Suprapubic skin (tissue), 4 donors: ENCODE data around the gene C1QL4. TPM values are rescaled to one million over a fixed set of nuclear protein-coding genes. Genes with fewer than 3 reads are reported as not detected.
"Not testable (repeated sequence)": the region's sequence is repeated elsewhere in the genome, so short reads cannot be mapped to it uniquely, and the experiment has no call there.

Experiments used
- DNase-seq, 2 donors: peaks; one replicate each; pipeline ENCODE4 v3.0.0-alpha.2; 2019; ENCODE audit warnings: low spot score in 2 of 2
- H3K27ac ChIP-seq: fragments of 200-600 bp; sonication (generic); one replicate; pipeline ENCODE4 v1.5.1; 2019
- H3K27me3 ChIP-seq: fragments of 200-600 bp; sonication (generic); one replicate; pipeline ENCODE4 v1.5.1; 2019
- H3K36me3 ChIP-seq: fragments of 200-600 bp; sonication (generic); one replicate; pipeline ENCODE4 v1.5.1; 2019
- H3K4me1 ChIP-seq: fragments of 200-600 bp; sonication (generic); one replicate; pipeline ENCODE4 v1.5.1; 2019
- H3K4me3 ChIP-seq: fragments of 200-600 bp; sonication (generic); one replicate; pipeline ENCODE4 v1.5.1; 2019; ENCODE audit warnings: mild to moderate bottlenecking
- H3K9me3 ChIP-seq: fragments of 200-600 bp; sonication (generic); one replicate; pipeline ENCODE4 v1.5.1; 2019
- EP300 ChIP-seq: sonication (generic); formaldehyde crosslinking; IDR thresholded peaks from one replicate; pipeline ENCODE4 v1.6.1; 2017; ENCODE audit warnings: antibody characterized with exemption
- POLR2A ChIP-seq, 2 donors: fragments of 450-650 bp; IDR thresholded peaks; one replicate each; pipeline ENCODE4 v1.6.1; 2017; ENCODE audit warnings: antibody characterized with exemption in 2 of 2, mild to moderate bottlenecking in 2 of 2, moderate library complexity in 2 of 2
- POLR2AphosphoS5 ChIP-seq, 3 donors: sonication (generic); formaldehyde crosslinking; IDR thresholded peaks; one replicate each; pipeline ENCODE4 v1.6.1; 2017; ENCODE audit warnings: antibody characterized with exemption in 3 of 3
- WGBS: methylation state at CpG from one replicate; pipeline ENCODE4 v1.1.5; 2018; 5-methylcytosine and 5-hydroxymethylcytosine counted together
- total RNA-seq, 4 donors: library from RNA; depleted of rRNA; stranded (reverse); fragments of >200 nt; gene quantifications; one replicate each; pipeline ENCODE4 v1.1.0, GENCODE V29; 2016
- TF ChIP-seq, protein P1 (sequence below), 2 donors: fragments of 200-600 bp in 1 of 2; fragments of 450-650 bp in 1 of 2; sonication (generic) in 1 of 2; IDR thresholded peaks; one replicate each; pipeline ENCODE4 v1.5.1; 2016 to 2019; ENCODE audit warnings: antibody characterized with exemption in 2 of 2, mild to moderate bottlenecking in 1 of 2, moderate library complexity in 1 of 2

C1QL4 gene
- total RNA-seq, 4 donors from 2014 or later = 0.73 to 1.2 (median 1.1) TPM; not detected in 1

GRCh38 chr12:49327368-49327767 is 9.6 kb downstream of the C1QL4 start:
- no peak overlapping the region for H3K27ac ChIP-seq
- no peak overlapping the region for H3K4me3 ChIP-seq
- H3K36me3 ChIP-seq = no peaks in the 10 kb centered on the region
- H3K27me3 ChIP-seq = no peaks in the 10 kb centered on the region
- H3K9me3 ChIP-seq = no peaks in the 10 kb centered on the region
- H3K4me1 ChIP-seq = peaks cover 27% of the 10 kb centered on the region
- TF ChIP-seq POLR2A (IDR thresholded peaks at IDR 0.05) (no peak), EP300 (no peak), POLR2AphosphoS5 (IDR thresholded peaks at IDR 0.05) (no peak)
- TF ChIP-seq, protein P1, sequence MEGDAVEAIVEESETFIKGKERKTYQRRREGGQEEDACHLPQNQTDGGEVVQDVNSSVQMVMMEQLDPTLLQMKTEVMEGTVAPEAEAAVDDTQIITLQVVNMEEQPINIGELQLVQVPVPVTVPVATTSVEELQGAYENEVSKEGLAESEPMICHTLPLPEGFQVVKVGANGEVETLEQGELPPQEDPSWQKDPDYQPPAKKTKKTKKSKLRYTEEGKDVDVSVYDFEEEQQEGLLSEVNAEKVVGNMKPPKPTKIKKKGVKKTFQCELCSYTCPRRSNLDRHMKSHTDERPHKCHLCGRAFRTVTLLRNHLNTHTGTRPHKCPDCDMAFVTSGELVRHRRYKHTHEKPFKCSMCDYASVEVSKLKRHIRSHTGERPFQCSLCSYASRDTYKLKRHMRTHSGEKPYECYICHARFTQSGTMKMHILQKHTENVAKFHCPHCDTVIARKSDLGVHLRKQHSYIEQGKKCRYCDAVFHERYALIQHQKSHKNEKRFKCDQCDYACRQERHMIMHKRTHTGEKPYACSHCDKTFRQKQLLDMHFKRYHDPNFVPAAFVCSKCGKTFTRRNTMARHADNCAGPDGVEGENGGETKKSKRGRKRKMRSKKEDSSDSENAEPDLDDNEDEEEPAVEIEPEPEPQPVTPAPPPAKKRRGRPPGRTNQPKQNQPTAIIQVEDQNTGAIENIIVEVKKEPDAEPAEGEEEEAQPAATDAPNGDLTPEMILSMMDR (IDR thresholded peaks at IDR 0.05) = no peak
- DNase-seq = peak; percentile 9 to 26

- H3K27ac ChIP-seq = no peak overlapping the region
- H3K9me3 ChIP-seq = no peaks in the 10 kb centered on the region
- DNase-seq = no peak
- TF ChIP-seq, protein P1 (IDR thresholded peaks at IDR 0.05) = no peak
- TF ChIP-seq POLR2AphosphoS5 (IDR thresholded peaks at IDR 0.05) = no peak
- no peak for TF ChIP-seq EP300
- TF ChIP-seq POLR2A (IDR thresholded peaks at IDR 0.05) = no peak
- peaks cover 16% of the 10 kb centered on the region for H3K4me1 ChIP-seq
- no peak overlapping the region for H3K4me3 ChIP-seq
- H3K27me3 ChIP-seq = no peaks in the 10 kb centered on the region
- H3K36me3 ChIP-seq = no peaks in the 10 kb centered on the region
- WGBS = 85% methylated on average over 2 of the region's 6 CpGs
Measured at GRCh38 chr12:49325606-49326005, 11.4 kb downstream of the C1QL4 start.

DNA sequence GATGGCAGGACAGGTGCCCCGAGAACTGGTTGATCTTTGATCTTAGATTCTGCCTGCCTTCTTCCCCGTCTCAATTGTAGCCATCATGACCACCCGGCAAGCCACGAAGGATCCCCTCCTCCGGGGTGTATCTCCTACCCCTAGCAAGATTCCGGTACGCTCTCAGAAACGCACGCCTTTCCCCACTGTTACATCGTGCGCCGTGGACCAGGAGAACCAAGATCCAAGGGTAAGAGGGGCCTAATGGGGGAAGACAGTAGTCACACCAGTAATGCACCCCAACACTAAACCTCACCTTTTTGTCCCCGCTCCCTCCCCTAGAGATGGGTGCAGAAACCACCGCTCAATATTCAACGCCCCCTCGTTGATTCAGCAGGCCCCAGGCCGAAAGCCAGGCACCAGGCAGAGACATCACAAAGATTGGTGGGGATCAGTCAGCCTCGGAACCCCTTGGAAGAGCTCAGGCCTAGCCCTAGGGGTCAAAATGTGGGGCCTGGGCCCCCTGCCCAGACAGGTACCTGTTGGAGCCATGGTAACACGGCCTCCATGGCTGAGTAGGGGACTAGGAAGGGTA is 13.4 kb downstream of the C1QL4 start:
- no peak overlapping the region for H3K27ac ChIP-seq
- no peak for DNase-seq

GRCh38 chr12:49322708-49323523 is 14.1 kb downstream of the C1QL4 start, which contains the start of gene TROAP:
Gene TROAP (plus strand): TSS chr12:49323255. CDS start chr12:49323609, 354 bp downstream.
- Histone ChIP-seq H3K36me3 (no peaks in the 10 kb centered on the region), H3K4me3 (peak within 1 kb of the TSS; percentile 78), H3K27ac (peak within 1 kb of the TSS; percentile 56), H3K27me3 (no peaks in the 10 kb centered on the region), H3K9me3 (no peaks in the 10 kb centered on the region), H3K4me1 (peaks cover 16% of the 10 kb centered on the region)
- peak; percentile 98 to 99 for DNase-seq
- WGBS = 0% methylated on average over 43 of the region's 65 CpGs
- TF ChIP-seq EP300 (no peak), POLR2AphosphoS5 (IDR thresholded peaks at IDR 0.05) (peak in 1 of 3 donors; percentile 18), POLR2A (IDR thresholded peaks at IDR 0.05) (no peak)

More for the DNA sequence above, 13.4 kb downstream of the C1QL4 start:
- Histone ChIP-seq H3K36me3 (no peaks in the 10 kb centered on the region), H3K27me3 (no peaks in the 10 kb centered on the region), H3K4me1 (peaks cover 16% of the 10 kb centered on the region), H3K4me3 (peak overlapping the region; percentile 78), H3K9me3 (no peaks in the 10 kb centered on the region)
- TF ChIP-seq EP300 = no peak
- TF ChIP-seq POLR2A (IDR thresholded peaks at IDR 0.05) = no peak
- TF ChIP-seq POLR2AphosphoS5 (IDR thresholded peaks at IDR 0.05) = no peak
- TF ChIP-seq, protein P1 (IDR thresholded peaks at IDR 0.05) = no peak
- 16% methylated on average over 18 of the region's 19 CpGs for WGBS

DNA sequence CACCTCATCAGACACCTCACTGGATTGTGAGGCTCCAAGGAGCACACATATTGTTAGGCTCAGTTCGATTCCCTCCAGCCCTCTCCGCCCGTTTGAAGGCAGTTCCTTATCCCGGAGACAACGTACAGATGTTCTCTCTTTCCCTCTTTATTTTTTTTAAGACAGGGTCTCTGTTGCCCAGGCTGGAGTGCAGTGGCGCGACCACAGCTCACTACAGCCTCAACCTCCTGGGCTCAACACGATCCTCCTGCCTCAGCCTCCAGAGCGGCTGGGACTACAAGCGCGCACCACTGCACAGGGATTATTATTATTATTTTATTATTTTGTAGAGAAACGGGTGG is 14.7 kb downstream of the C1QL4 start:
- no peak for DNase-seq
- 27% methylated on average over 12 of the region's 12 CpGs for WGBS
- TF ChIP-seq POLR2AphosphoS5 (IDR thresholded peaks at IDR 0.05) (no peak), POLR2A (IDR thresholded peaks at IDR 0.05) (no peak)
- TF ChIP-seq, protein P1 (IDR thresholded peaks at IDR 0.05) = no peak
- no peaks in the 10 kb centered on the region for H3K36me3 ChIP-seq
- H3K4me1 ChIP-seq = peaks cover 16% of the 10 kb centered on the region
- peak overlapping the region; percentile 78 for H3K4me3 ChIP-seq
- no peaks in the 10 kb centered on the region for H3K27me3 ChIP-seq
- no peaks in the 10 kb centered on the region for H3K9me3 ChIP-seq
- H3K27ac ChIP-seq = no peak overlapping the region

DNA sequence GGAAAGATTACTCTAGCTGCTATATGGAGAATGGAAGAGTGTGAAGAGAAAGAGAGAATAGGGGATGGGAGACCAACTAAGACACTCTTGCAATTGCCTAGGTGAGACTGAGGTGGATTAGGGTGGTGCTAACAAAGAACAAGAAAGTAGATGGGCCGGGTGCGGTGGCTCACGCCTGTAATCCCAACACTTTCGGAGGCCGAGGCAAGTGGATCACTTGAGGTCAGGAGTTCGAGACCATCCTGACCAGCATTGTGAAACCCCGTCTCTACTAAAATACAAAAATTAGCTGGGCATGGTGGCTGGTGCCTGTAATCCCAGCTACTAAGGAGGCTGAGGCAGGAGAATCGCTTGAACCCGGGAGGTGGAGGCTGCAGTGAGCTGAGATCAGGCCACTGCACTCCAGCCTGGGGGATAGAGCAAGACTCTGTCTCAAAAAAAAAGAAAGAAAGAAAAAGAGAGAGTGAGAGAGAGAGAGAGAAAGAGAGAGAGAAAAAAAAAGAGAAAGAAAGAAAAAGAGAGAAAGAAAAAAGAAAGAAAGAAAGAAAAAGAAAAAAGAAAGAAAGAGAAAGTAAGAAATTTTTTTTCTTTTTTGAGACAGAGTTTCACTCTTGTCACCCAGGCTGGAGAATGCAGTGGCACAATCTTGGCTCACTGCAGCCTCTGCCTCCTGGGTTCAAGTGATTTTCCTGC is 16.4 kb downstream of the C1QL4 start:
- H3K27ac ChIP-seq, DNase-seq: not testable (repeated sequence)
- 91% methylated on average over 9 of the region's 9 CpGs for WGBS

GRCh38 chr12:49317118-49317517 is 19.9 kb downstream of the C1QL4 start:
- H3K36me3 ChIP-seq, H3K9me3 ChIP-seq, H3K27me3 ChIP-seq, H3K27ac ChIP-seq, H3K4me1 ChIP-seq, DNase-seq, H3K4me3 ChIP-seq: not testable (repeated sequence)
- 96% methylated on average over 10 of the region's 10 CpGs for WGBS

More for the DNA sequence above, 16.4 kb downstream of the C1QL4 start:
- not testable (repeated sequence) for H3K27me3 ChIP-seq, H3K36me3 ChIP-seq, H3K9me3 ChIP-seq, H3K4me3 ChIP-seq
- peaks cover 16% of the 10 kb centered on the region for H3K4me1 ChIP-seq
